ENCODE measurements around the gene POC1B. TPM values are rescaled to one million over a fixed set of nuclear protein-coding genes. Genes with fewer than 3 reads are reported as not detected.

The POC1B gene
- polyA plus RNA-seq, 1 donor = 20.8 TPM

DNA sequence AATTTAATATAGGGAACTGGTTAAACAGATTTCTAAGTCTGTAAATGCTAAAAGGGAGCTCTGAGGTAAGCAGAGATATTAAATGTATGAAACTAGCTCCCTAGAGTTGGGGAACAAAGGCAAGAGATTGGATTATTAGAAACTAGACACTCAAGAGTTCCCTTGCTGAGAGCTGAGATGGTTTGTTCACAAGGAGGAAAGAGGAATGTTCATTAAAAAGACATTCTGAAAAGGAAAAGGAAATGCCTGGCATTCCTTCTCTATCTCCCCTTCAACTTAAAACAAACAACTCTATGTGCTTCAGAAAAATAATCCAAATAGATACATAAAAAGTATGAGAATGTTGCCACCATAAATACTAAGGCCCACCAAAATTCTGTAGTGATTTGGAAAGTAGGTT is 74.9 kb downstream of the POC1B start:
- no peak for DNase-seq
- no peaks in the 10 kb centered on the region for H3K9me3 ChIP-seq (ENCODE audit: control insufficient read depth, low read depth, low read length)
- no peak overlapping the region for H3K4me3 ChIP-seq (ENCODE audit: low read length)
- H3K27ac ChIP-seq (ENCODE audit: low read length) = no peak overlapping the region
- no peaks in the 10 kb centered on the region for H3K27me3 ChIP-seq (ENCODE audit: control insufficient read depth, insufficient read depth, low read length)
- H3K36me3 ChIP-seq (ENCODE audit: control insufficient read depth, insufficient read depth, low read length) = no peaks in the 10 kb centered on the region
- peaks cover 21% of the 10 kb centered on the region for H3K4me1 ChIP-seq (ENCODE audit: control insufficient read depth, insufficient read depth, low read length)

DNA sequence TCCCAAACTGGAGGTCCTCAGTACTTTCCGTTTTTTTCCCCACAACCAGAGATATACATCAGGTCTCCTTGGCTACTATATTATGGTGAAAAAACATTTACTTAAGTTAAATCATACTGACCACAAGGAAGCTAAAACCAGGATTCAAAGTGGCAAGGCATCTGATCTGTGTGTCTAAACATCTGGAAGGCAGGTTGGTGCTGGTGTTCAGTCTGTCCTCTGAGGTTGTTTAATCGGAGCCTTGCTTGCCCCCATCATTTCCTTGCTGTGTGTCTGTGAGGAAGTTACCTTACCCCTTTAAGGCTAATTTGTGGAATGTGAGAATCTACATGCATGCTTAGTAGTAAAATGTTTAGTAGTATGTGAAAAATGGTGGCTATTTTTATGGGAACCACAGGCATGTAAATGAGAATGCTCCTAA is 76.9 kb downstream of the POC1B start:
- Histone ChIP-seq H3K27me3 (ENCODE audit: control insufficient read depth, insufficient read depth, low read length) (no peaks in the 10 kb centered on the region), H3K4me1 (ENCODE audit: control insufficient read depth, insufficient read depth, low read length) (peaks cover 9% of the 10 kb centered on the region), H3K27ac (ENCODE audit: low read length) (no peak overlapping the region), H3K4me3 (ENCODE audit: low read length) (no peak overlapping the region), H3K36me3 (ENCODE audit: control insufficient read depth, insufficient read depth, low read length) (no peaks in the 10 kb centered on the region), H3K9me3 (ENCODE audit: control insufficient read depth, low read depth, low read length) (no peaks in the 10 kb centered on the region)
- DNase-seq = no peak
- no CpG with 5 or more reads among the region's 2 CpGs for whole genome bisulfite sequencing (ENCODE audit: insufficient coverage, low lambda C conversion rate)

DNA sequence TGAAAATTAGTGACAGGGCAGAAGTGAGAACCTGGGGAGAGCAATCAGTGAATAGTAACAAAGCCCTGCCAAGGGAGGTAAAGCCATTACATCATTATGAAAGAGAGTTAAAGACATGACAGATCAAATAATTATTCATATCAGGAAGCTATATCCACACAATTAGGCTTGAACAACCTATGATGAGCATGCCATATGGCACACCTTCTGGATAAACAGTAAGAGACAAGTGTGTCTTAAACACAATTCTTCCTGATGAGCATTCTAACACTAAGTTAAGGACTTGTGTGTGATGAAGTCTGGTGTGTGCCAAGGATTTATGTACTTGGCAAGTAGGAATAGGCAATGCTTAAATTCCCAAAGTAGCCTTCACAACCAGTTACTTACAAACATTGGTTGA is 77.3 kb downstream of the POC1B start:
- no peak for DNase-seq
- Histone ChIP-seq H3K4me1 (ENCODE audit: control insufficient read depth, insufficient read depth, low read length) (peaks cover 8% of the 10 kb centered on the region), H3K9me3 (ENCODE audit: control insufficient read depth, low read depth, low read length) (no peaks in the 10 kb centered on the region), H3K27ac (ENCODE audit: low read length) (no peak overlapping the region), H3K27me3 (ENCODE audit: control insufficient read depth, insufficient read depth, low read length) (no peaks in the 10 kb centered on the region), H3K36me3 (ENCODE audit: control insufficient read depth, insufficient read depth, low read length) (no peaks in the 10 kb centered on the region), H3K4me3 (ENCODE audit: low read length) (no peak overlapping the region)

DNA sequence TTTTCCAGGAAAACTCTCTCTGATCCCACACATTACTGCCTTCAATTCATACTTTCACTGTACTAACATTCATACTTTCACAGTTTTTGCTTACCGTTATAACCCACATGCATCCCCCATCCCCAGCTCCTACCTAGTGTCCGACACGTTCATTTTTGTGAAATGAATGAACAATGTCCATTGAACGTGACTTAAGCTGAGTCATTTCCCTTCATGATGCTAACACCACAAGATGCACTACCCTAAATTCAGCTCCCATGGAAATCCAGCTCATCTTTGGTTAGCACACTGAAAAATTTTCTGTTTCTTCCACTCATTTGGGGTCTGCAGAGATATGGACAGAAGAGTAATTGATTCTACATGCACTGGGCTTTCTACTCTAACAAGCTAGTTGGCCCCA is 85.9 kb downstream of the POC1B start:
- H3K27ac ChIP-seq (ENCODE audit: low read length) = no peak overlapping the region
- DNase-seq = no peak
- H3K4me3 ChIP-seq (ENCODE audit: low read length) = no peak overlapping the region
- no peaks in the 10 kb centered on the region for H3K36me3 ChIP-seq (ENCODE audit: control insufficient read depth, insufficient read depth, low read length)
- H3K27me3 ChIP-seq (ENCODE audit: control insufficient read depth, insufficient read depth, low read length) = no peaks in the 10 kb centered on the region
- H3K4me1 ChIP-seq (ENCODE audit: control insufficient read depth, insufficient read depth, low read length) = no peaks in the 10 kb centered on the region
- WGBS (ENCODE audit: insufficient coverage, low lambda C conversion rate) = 96% methylated on average over 3 of the region's 4 CpGs
- no peaks in the 10 kb centered on the region for H3K9me3 ChIP-seq (ENCODE audit: control insufficient read depth, low read depth, low read length)

DNA sequence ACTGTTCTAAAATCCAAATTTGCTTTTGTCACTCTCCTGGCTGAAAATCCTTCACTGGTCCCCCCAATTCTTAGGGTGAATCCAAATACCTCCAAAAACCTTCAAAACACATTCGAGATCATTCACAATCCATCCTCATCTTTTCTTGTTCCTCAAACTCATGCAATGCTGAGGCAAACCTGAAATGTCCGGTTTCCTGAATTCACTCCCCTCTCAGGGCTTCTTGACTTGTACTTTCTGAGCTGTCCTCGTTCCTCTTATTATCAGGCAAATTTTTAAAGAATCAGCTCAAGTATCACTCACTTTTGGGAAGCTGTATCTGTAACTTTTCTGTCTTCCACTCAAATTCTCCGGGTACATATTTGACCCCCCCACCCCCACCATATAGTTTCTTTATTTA is 88.6 kb downstream of the POC1B start:
- Histone ChIP-seq H3K36me3 (ENCODE audit: control insufficient read depth, insufficient read depth, low read length) (no peaks in the 10 kb centered on the region), H3K27ac (ENCODE audit: low read length) (no peak overlapping the region), H3K4me3 (ENCODE audit: low read length) (no peak overlapping the region), H3K4me1 (ENCODE audit: control insufficient read depth, insufficient read depth, low read length) (no peaks in the 10 kb centered on the region), H3K27me3 (ENCODE audit: control insufficient read depth, insufficient read depth, low read length) (no peaks in the 10 kb centered on the region), H3K9me3 (ENCODE audit: control insufficient read depth, low read depth, low read length) (no peaks in the 10 kb centered on the region)
- 89% methylated on average over 3 of the region's 4 CpGs for WGBS (ENCODE audit: insufficient coverage, low lambda C conversion rate)
- DNase-seq = no peak

DNA sequence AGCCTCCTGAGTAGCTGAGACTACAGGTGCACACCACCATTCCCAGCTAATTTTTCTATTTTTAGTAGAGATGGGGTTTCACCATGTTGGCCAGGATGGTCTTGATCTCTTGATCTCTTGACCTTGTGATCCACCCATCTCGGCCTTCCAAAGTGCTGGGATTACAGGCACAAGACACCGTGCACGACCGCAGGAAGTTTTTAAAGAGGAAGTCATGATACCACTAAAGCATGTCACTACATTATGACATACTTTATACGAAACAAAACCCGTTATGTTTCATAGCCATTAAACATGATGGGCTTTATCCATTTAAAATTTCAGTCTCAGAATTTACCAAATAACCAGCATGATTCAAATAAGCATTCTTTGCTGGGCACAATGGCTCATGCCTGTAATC is 89.8 kb downstream of the POC1B start:
- no peaks in the 10 kb centered on the region for H3K9me3 ChIP-seq (ENCODE audit: control insufficient read depth, low read depth, low read length)
- H3K4me3 ChIP-seq (ENCODE audit: low read length) = no peak overlapping the region
- no peaks in the 10 kb centered on the region for H3K4me1 ChIP-seq (ENCODE audit: control insufficient read depth, insufficient read depth, low read length)
- no peak for DNase-seq
- no peaks in the 10 kb centered on the region for H3K27me3 ChIP-seq (ENCODE audit: control insufficient read depth, insufficient read depth, low read length)
- WGBS (ENCODE audit: insufficient coverage, low lambda C conversion rate) = no CpG with 5 or more reads among the region's 6 CpGs
- no peaks in the 10 kb centered on the region for H3K36me3 ChIP-seq (ENCODE audit: control insufficient read depth, insufficient read depth, low read length)
- H3K27ac ChIP-seq (ENCODE audit: low read length) = no peak overlapping the region

DNA sequence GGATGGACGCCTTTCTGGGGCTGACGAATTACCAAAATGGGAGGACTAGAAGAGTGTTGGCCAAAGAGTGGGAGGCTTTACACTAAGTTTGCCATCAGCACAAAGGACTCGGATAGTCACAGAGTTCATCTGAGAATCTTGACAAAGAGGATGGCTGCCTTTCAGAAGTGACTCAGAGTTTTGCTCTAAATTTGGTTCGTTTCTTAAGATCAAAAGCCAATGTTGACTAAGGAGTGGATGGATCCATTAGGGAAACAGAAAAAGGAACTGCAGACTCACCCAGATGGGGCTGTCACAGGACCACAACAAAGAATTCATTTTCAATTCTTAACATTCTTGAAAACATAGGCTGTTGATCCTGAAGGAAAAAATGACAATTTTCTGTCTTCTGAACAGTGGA is 92.2 kb downstream of the POC1B start:
- no peak for DNase-seq
- 88% methylated on average over 2 of the region's 4 CpGs for WGBS (ENCODE audit: insufficient coverage, low lambda C conversion rate)
- H3K4me3 ChIP-seq (ENCODE audit: low read length) = no peak overlapping the region
- H3K36me3 ChIP-seq (ENCODE audit: control insufficient read depth, insufficient read depth, low read length) = no peaks in the 10 kb centered on the region
- no peaks in the 10 kb centered on the region for H3K9me3 ChIP-seq (ENCODE audit: control insufficient read depth, low read depth, low read length)
- no peaks in the 10 kb centered on the region for H3K4me1 ChIP-seq (ENCODE audit: control insufficient read depth, insufficient read depth, low read length)
- no peak overlapping the region for H3K27ac ChIP-seq (ENCODE audit: low read length)
- H3K27me3 ChIP-seq (ENCODE audit: control insufficient read depth, insufficient read depth, low read length) = no peaks in the 10 kb centered on the region

DNA sequence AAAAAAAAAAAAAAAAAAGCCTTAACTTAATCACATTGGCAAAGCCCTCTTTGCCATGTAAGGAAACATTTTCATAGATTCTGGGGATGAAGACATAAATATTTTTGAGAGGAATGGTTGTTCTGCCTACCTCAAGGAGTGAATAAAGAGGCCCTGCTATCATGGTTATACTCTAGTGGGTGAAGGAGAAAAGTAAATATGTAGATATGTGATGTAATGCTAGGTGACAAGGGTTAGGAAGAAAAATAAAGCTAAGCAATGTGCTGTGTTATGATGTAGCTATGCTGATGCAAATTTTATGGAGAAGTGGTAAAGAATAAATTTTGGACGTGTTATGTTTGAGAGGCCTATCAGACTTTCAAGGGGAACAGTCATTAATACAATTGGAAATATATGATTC is 93.5 kb downstream of the POC1B start:
- H3K9me3 ChIP-seq (ENCODE audit: control insufficient read depth, low read depth, low read length) = no peaks in the 10 kb centered on the region
- no peaks in the 10 kb centered on the region for H3K27me3 ChIP-seq (ENCODE audit: control insufficient read depth, insufficient read depth, low read length)
- H3K27ac ChIP-seq (ENCODE audit: low read length) = no peak overlapping the region
- H3K4me3 ChIP-seq (ENCODE audit: low read length) = no peak overlapping the region
- H3K4me1 ChIP-seq (ENCODE audit: control insufficient read depth, insufficient read depth, low read length) = no peaks in the 10 kb centered on the region
- DNase-seq = no peak
- no CpG with 5 or more reads among the region's 1 CpG for WGBS (ENCODE audit: insufficient coverage, low lambda C conversion rate)
- H3K36me3 ChIP-seq (ENCODE audit: control insufficient read depth, insufficient read depth, low read length) = no peaks in the 10 kb centered on the region

DNA sequence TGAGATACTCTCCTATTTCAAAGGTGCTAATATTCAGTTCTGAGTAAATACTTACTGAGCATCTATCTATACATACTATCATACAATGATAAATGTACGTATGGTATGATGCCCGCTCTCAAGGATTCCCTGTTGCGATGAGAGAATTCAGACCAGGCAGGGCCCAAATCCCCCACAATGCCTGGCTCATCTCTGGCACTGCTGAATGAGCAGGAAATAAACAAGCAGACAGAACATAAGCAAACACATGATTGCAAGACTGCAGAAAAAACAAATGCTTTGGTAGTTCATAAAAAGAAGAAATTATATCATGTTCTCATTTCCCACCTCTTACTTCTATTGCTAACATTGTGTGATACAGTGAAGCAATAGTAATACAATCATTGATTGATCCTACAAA is 96.3 kb downstream of the POC1B start:
- WGBS (ENCODE audit: insufficient coverage, low lambda C conversion rate) = no CpG with 5 or more reads among the region's 3 CpGs
- no peaks in the 10 kb centered on the region for H3K9me3 ChIP-seq (ENCODE audit: control insufficient read depth, low read depth, low read length)
- no peak overlapping the region for H3K27ac ChIP-seq (ENCODE audit: low read length)
- no peak for DNase-seq
- H3K27me3 ChIP-seq (ENCODE audit: control insufficient read depth, insufficient read depth, low read length) = no peaks in the 10 kb centered on the region
- no peaks in the 10 kb centered on the region for H3K36me3 ChIP-seq (ENCODE audit: control insufficient read depth, insufficient read depth, low read length)
- no peak overlapping the region for H3K4me3 ChIP-seq (ENCODE audit: low read length)
- H3K4me1 ChIP-seq (ENCODE audit: control insufficient read depth, insufficient read depth, low read length) = no peaks in the 10 kb centered on the region

DNA sequence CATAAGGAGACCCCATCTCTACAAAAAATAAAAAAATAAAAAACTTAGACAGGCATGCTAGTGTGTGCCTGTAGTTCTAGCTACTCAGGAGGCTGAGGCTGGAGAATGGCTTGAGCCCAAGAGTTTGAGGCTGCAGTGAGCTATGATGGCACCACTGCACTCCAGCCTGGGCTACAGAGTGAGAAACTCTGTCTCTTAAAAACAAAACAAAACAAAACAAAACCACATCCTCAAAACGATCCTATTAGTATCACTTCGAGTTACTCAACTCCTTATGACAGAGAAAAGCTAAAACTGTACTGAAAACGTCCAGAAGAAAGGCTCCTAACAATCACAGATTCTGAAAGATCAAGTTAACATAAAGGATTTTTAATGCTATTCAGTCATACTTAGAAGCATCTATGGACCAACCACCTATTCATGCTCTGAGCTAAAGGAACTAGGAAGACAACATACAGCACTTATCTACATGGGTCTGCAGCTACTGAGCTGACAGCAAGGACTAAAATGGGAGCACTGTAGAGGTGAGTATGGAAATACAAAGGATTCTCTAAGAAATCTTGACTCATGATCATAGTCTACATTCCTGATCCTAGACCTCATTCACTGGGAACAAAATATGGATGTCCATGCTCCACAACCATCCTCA is 98.2 kb downstream of the POC1B start:
- Histone ChIP-seq H3K27me3 (ENCODE audit: control insufficient read depth, insufficient read depth, low read length) (no peaks in the 10 kb centered on the region), H3K36me3 (ENCODE audit: control insufficient read depth, insufficient read depth, low read length) (no peaks in the 10 kb centered on the region), H3K4me1 (ENCODE audit: control insufficient read depth, insufficient read depth, low read length) (no peaks in the 10 kb centered on the region), H3K4me3 (ENCODE audit: low read length) (no peak overlapping the region), H3K27ac (ENCODE audit: low read length) (no peak overlapping the region), H3K9me3 (ENCODE audit: control insufficient read depth, low read depth, low read length) (no peaks in the 10 kb centered on the region)
- no peak for DNase-seq
- WGBS (ENCODE audit: insufficient coverage, low lambda C conversion rate) = 59% methylated on average over 2 of the region's 3 CpGs

DNA sequence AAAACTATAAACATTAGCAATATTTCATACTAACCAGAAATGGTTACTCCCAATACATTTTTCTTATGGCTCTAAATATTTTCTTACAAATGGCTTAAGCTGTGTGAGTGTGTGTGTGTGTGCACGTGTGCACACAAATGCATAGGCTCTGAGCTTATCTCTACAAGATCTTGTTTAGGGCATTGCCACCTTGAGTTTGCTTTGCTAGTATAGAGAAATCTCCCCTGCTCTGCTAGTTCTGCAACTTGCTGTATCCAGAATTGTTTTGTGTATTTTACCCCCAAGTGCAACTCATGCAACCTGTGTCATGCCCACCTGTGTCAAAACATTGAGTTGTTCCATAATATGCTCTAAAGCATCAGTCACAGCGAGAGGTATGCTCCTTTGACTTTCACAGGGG is 101.0 kb downstream of the POC1B start:
- Histone ChIP-seq H3K27ac (ENCODE audit: low read length) (no peak overlapping the region), H3K9me3 (ENCODE audit: control insufficient read depth, low read depth, low read length) (no peaks in the 10 kb centered on the region), H3K4me1 (ENCODE audit: control insufficient read depth, insufficient read depth, low read length) (no peaks in the 10 kb centered on the region), H3K36me3 (ENCODE audit: control insufficient read depth, insufficient read depth, low read length) (no peaks in the 10 kb centered on the region), H3K27me3 (ENCODE audit: control insufficient read depth, insufficient read depth, low read length) (no peaks in the 10 kb centered on the region), H3K4me3 (ENCODE audit: low read length) (no peak overlapping the region)
- 100% methylated on average over 1 of the region's 2 CpGs for WGBS (ENCODE audit: insufficient coverage, low lambda C conversion rate)
- DNase-seq = no peak
